GM19463 (cell line): ENCODE data around the gene ACOT9.
"Not testable (repeated sequence)": the region's sequence is repeated elsewhere in the genome, so short reads cannot be mapped to it uniquely, and the experiment has no call there.

ENCODE experiments used
- ATAC-seq: cut with Tn5 transposase; IDR thresholded peaks from one replicate; pipeline ENCODE4 v1.9.1; 2021; ENCODE audit warnings: mild to moderate bottlenecking, moderate library complexity; ENCODE audit not compliant: unreplicated experiment

The ACOT9 gene

GRCh38 chrX:23742697-23743622 is at the start of gene ACOT9:
Gene ACOT9, minus strand, starts transcription at chrX:23743276. Its CDS starts 132 bp downstream, at chrX:23743144.
- ATAC-seq, result peak; percentile 91

GRCh38 chrX:23790155-23790497 is 47.0 kb upstream of the ACOT9 start:
- ATAC-seq, result no peak

- ATAC-seq, result no peak
Measured at GRCh38 chrX:23789386-23790154, 46.5 kb upstream of the ACOT9 start.

- no peak for ATAC-seq
Measured at GRCh38 chrX:23788946-23789345, 45.9 kb upstream of the ACOT9 start.

- peak; percentile 62 for ATAC-seq
Measured at GRCh38 chrX:23788521-23788920, 45.4 kb upstream of the ACOT9 start.

- ATAC-seq, result no peak
Measured at GRCh38 chrX:23787745-23788118, 44.7 kb upstream of the ACOT9 start.

- ATAC-seq, result no peak
Measured at GRCh38 chrX:23786268-23786815, 43.3 kb upstream of the ACOT9 start.

- no peak for ATAC-seq
Measured at GRCh38 chrX:23785580-23785979, 42.5 kb upstream of the ACOT9 start.

GRCh38 chrX:23784470-23785331 is 41.6 kb upstream of the ACOT9 start:
- no peak for ATAC-seq

- no peak for ATAC-seq
Measured at GRCh38 chrX:23783589-23784469, 40.8 kb upstream of the ACOT9 start.

GRCh38 chrX:23782863-23783588 is 40.0 kb upstream of the ACOT9 start, which contains the start of gene SAT1:
Gene SAT1, plus strand, starts transcription at chrX:23783173. Its CDS starts 179 bp downstream, at chrX:23783352.
- ATAC-seq, result peak; percentile 69

GRCh38 chrX:23782455-23782854 is 39.4 kb upstream of the ACOT9 start:
- no peak for ATAC-seq

GRCh38 chrX:23779025-23779424 is 35.9 kb upstream of the ACOT9 start:
- no peak for ATAC-seq

- no peak for ATAC-seq
Measured at GRCh38 chrX:23776363-23776762, 33.3 kb upstream of the ACOT9 start.

GRCh38 chrX:23773601-23774175 is 30.6 kb upstream of the ACOT9 start:
- peak; percentile 85 for ATAC-seq

- ATAC-seq, result not testable (repeated sequence)
Measured at GRCh38 chrX:23771086-23771485, 28.0 kb upstream of the ACOT9 start.

GRCh38 chrX:23770142-23770541 is 27.1 kb upstream of the ACOT9 start:
- no peak for ATAC-seq

GRCh38 chrX:23766650-23767551 is 23.8 kb upstream of the ACOT9 start:
- ATAC-seq, result no peak
